HG03469 (cell line): ENCODE measurements around the gene RPGRIP1L.

Experiments used
- ATAC-seq: cut with Tn5 transposase; IDR thresholded peaks from one replicate; pipeline ENCODE4 v1.9.1; 2021; ENCODE audit warnings: mild to moderate bottlenecking, moderate library complexity, moderate number of reproducible peaks; ENCODE audit not compliant: unreplicated experiment

Gene RPGRIP1L

DNA sequence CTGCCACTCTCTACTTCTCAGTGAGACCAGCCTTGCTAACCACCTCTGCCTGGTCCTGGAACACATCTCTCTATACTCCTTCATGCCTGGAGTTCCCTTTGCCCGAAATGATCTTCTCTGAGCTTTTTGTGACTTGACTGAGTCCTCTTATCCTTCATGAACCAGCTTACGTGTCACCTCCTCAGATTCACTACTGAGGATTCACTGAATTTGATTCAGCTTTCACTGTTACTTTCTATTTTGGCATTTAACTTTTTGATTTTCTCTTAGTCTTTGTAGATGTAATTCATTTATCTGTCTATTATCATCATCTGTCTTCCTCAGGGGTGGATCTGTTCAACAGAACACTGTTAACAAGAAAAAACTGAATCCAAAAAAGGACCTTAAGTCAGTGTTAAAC is 95.6 kb downstream of the RPGRIP1L start:
- ATAC-seq, result no peak

DNA sequence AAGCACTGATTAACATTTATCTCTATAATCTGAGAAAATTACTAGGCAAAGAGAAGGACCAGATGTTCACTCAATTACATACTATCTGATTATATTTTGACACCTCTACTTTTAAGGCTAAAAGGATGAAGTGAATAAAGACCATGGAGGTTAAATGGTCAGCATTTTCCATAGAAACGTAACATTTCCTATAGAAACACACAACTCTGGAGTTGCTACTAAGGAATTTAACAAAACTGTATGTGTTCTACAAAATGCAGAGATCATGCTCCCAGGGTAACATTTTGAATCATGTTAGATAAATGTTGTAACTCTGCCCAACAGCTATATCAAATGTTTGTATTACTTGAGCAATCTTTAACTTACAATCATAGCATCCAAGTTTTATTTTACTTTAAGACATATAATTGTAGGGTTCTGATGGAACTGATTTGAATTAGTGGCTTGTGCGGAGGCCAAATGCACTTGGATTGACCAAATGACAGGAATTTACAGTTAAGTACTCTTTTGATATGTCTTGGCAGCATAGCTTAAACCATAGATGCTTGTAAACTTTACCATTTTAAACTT is 97.7 kb downstream of the RPGRIP1L start:
- ATAC-seq, result no peak

DNA sequence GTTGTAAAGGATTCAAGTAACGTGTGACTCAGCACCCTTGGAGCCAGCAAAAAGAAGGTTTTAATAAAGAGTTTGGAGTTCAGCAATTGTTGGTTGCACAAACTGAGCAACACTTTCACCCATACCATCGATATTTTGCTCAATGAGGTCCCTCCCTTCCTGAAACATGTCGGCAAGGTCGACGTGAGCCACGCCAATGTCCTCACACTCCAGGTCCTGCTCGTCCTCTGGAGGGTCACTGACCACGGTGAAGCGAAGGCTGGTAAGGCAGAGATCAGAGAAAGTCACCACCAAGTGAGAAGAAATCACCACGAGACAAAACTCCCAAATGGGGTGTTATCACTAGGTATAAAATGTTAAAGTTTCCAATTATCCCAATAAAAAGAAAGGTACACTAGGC is 98.3 kb downstream of the RPGRIP1L start:
- ATAC-seq, result no peak

DNA sequence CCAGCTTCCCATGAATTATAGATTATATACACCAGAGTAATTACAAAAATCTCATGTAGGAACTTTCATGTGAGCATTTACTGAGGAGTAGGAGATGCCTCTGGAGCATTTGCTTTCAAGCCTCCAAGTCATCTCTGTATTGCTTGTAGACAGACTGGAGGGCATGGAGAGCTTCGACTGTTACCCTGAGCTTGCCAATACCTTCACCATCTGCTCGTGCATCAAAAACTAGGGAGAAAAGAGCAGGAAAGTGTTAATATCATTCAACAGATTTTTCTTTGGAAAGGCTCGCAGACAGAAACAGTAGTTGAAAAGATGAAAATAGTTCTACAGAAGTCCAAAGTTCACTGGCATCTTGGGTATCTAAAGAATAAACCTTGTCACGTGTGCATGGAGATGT is 101.7 kb downstream of the RPGRIP1L start:
- ATAC-seq, result no peak

- no peak for ATAC-seq
Measured at GRCh38 chr16:53600616-53601015, 103.0 kb downstream of the RPGRIP1L start.

DNA sequence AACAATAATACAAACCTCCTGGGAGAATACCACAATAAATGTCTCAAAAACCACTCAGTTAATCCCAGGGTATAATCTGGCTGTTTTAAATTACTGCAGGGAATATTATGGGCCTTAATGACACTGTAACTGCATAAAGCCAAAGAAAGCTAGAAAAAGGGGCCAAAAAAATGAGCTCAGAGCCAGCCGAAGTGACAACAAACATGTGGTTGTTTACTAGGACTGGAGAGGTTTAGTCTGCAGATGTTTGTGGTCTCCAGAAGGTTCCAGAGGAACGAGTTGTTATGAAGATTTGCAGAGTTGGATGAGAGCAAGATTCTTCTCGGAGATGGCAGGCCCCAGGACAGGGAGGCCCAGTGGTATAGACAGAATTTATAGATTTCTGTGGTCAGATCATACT is 103.5 kb downstream of the RPGRIP1L start:
- no peak for ATAC-seq

- no peak for ATAC-seq
Measured at GRCh38 chr16:53599548-53599947, 104.1 kb downstream of the RPGRIP1L start.

- no peak for ATAC-seq
Measured at GRCh38 chr16:53598511-53599275, 105.0 kb downstream of the RPGRIP1L start.

DNA sequence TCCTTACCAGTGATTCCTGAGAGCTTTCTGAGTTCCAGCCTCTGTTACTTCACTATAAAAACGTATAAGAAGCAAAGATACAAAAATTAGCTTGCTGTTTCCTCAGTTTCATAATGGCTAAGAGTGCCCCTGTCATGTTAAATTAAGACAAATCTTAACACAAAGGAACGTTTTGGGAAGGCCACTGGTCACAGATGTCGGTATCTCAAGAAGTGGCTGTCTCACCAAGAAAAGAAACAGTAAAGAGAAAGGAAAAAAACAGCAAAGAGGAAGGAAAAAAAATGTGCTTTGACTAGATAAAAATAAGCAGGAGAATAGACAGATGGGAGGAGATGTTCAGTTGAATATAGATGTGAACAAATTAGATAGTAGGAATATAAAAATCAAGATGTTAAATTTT is 105.9 kb downstream of the RPGRIP1L start:
- no peak for ATAC-seq

- ATAC-seq, result no peak
Measured at GRCh38 chr16:53588081-53588648, 115.5 kb downstream of the RPGRIP1L start.

DNA sequence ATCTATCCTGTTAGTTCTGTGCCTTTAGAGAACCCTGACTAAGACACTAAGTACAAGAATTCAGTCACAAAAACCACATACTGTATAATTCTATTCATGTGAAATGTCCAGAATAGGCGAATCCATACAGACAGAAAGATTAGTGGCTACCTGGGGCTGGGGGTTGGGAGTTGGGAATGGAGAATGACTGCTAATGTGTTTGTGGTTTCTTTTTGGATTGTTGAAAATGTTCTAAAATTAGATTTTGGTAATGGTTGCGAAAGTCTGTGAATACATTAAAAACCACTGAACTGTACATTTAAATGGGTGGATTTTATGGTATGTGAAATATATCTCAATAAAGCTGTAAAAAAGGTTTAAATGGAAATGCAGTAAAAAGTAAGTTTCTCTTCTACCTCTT is 120.3 kb downstream of the RPGRIP1L start:
- no peak for ATAC-seq

DNA sequence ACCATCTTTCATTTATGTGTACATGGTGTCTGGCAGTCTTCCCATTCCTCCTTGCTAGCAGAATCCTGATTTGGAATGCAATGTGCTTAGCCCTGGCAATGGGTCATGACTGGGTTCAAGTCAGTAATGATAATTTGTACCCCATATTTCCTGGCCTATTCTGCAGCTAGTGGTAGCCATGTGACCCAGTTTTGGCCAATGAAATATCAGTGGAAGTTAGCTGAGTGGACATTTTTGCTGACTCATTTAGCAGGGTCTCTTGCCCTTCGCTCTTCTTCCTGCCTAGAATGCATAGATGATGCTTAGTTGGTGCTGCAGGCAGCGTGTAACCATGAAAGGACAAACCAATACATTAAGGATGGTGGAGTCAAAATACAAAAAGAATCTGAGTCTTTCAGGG is 121.9 kb downstream of the RPGRIP1L start:
- no peak for ATAC-seq

DNA sequence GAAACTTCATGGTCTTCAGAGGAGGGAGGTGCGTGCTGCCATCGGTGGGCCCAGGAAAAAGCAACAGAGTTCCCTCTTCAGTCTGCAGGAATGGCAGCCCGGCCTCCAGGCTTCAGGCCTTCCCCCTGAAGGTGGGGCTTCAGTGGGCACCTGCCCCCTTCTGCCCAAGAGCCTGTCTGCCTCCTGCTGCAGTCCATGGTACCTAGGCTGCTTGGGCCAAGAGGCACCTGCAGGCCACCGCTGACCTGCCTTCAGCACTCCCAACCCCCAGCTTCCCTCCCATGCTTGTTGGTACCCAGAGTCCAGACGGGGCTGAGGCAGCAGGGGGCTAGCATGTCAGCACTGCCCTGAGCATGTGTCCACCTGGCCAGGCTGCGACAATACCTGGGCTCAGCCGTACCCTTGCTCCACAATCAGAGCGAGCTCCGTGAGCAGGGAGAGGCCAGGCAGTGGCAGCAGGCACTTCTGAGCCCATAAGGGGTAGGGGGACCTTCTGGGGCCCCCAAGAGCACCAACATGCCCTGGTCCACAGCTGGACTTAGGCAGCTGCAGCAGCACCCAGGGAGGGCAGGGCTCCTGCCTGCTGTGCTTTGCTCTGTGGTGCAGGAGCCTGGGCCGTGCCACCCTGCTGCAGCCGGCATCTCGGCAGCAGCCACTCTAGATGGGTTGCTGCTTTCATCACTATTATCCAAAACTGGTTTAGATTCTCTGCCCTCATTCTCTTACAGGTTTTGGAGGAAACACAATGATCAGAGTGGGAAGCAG is 123.4 kb downstream of the RPGRIP1L start:
- ATAC-seq, result no peak

DNA sequence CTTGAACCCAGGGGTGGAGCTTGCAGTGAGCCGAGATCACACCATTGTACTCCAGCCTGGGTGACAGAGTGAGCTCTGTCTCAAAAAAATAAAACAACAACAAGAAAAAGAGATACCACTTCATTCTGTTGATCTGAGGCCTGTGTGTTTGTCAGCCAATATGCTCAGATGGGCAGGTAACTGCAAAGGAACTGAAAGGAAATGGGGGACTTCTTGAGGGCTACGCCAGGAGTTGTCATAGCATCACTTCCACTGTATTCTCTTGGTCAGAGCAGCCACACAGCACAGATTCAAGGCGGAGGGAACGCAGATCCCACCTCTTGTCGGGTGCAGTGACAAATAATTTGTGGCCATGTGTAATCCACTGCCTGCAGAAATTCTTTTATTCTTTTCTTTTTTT is 126.8 kb downstream of the RPGRIP1L start:
- ATAC-seq, result no peak

DNA sequence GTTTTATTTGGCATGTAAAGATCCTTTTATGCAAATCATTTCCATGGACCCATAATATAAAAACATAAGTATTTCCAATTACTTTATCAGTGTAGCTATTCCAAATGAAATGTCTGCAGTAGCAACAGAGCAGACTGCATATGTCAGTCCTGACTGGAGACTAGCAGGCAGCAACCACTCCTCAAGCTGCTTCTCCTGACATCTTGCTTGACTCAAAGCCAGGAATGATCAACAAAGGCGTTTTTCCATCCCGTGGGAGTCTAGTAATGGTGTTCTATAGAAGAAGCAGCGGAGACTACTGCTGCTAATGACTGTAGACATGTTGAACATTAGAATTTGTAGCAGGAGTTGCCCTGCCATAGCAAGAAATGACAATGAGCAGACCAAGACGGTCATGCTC is 127.4 kb downstream of the RPGRIP1L start:
- no peak for ATAC-seq

- ATAC-seq, result no peak
Measured at GRCh38 chr16:53571763-53572162, 131.9 kb downstream of the RPGRIP1L start.

DNA sequence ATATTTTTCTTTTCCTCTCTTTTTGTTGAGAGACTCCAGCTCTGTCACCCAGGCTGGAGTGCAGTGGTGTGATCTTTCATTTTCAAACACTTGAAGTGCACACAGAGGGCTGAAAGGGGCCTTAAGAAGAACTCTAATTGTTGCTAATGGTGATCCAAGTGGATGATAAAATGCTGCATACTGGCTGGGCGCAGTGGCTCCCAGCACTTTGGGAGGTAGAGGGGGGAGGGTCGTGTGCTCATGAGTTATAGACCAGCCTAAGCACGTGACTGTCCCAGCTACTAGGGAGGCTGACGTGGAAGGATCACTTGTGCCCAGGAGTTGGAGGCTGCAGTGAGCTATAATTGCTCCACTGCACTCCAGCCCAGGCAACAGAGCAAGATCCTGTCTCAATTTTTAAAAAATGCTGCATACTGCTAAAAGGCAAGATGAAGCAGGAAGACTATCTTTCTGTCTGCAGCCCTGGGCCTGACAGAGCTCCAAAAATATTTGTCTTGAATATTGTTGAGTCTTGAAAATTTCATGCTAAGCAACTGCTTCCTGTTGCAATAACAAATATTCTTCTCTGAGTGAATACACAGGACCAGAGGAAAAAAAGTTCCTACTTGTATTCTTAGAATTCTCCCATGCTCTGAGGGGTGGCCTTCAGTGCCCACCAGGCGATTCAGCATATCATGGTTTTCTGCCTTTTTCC is 137.0 kb downstream of the RPGRIP1L start:
- ATAC-seq, result no peak

DNA sequence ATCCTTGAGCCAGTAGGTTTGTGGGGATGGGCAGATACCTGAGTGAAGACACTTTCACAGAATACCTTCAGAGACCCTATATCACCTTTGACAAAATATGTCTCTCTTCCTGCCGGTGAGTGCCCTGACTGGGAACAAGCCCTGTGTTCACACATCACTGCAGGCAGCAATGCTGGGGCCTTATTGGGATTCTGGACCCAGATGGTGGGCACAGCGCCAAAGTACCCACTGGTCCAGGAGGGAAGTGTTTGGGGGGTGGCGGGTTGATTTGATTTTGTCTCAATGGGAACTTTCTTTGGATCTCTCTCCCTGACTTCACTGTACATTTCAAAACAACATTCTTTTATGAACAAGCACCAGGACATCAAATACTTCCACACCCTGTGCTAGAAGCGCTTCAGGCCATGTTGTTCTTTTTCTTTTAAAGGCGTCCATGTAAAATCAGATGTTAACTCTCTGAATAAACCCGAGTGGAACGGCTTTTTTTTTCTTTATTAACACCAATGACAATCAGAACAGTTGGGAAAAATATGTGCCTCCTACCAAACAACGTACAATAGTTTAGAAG is 138.3 kb downstream of the RPGRIP1L start:
- ATAC-seq, result no peak

DNA sequence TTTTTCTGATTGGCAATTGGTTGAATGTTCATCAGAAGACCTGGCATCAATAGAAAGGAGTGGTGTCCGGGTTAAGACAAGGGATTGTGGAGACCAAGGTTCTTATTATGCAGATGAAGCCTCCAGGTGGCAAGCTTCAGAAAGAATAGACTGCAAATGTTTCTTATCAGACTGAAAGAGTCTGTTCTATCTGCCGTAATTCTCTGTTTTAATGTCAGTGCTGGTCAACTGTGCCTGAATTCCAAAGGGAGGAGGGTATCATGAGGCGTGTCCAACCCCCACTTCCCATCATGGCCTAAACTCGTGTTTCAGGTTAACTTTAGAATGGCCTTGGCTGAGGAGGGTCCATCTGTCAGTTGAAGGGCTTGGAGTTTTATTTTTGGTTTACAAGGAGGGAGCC is 140.2 kb downstream of the RPGRIP1L start:
- ATAC-seq, result no peak

GRCh38 chr16:53561101-53561888 is 142.4 kb downstream of the RPGRIP1L start:
- no peak for ATAC-seq
